NOMO-1 treated with DMSO at 0.1 percent for 48 hours (cell line): Measurements from ENCODE around the gene C6orf15.
A peak's percentile ranks its signal among the peaks of the same experiment; 100 is the strongest.
"Not testable (repeated sequence)": the region's sequence is repeated elsewhere in the genome, so short reads cannot be mapped to it uniquely, and the experiment has no call there.

Source experiments
- DNase-seq: peaks from one replicate; lab custom pipeline; 2025; ENCODE audit not compliant: unreplicated experiment; lab: John Stamatoyannopoulos, UW

Gene C6orf15

GRCh38 chr6:31070711-31071197, 41.6 kb downstream of the C6orf15 start:
- DNase-seq: no peak

DNA sequence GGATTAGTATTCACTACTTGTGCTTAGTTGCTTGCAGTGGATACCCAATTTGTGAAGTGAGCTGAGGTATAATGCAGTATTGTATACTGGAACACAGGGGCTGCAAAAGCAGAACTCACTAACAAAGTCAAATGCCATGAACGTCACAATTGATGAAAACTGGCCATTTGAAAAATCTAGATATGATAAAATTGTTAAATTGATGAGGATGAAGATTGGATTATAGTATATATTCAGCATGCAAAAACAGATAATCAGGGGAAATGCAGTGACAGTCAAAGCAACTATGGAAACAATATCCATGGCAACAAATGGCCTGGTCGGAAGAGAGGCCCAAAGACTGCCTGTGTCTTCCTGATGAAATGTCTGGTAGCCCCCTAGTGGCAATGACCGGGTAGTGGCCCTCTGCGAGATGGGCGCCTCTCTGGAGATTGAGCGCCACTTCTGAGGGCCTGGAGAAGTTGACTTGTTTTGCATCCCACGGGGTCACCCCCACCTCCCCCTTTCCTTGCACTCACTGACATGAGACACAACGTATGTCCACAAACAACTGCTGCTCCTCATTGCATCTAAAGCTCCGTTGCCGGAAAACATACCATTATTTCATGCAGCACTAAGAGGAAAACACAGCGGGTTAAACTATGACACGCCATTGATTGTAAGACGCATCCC, 43.6 kb downstream of the C6orf15 start:
- peak; percentile 74 for DNase-seq

DNA sequence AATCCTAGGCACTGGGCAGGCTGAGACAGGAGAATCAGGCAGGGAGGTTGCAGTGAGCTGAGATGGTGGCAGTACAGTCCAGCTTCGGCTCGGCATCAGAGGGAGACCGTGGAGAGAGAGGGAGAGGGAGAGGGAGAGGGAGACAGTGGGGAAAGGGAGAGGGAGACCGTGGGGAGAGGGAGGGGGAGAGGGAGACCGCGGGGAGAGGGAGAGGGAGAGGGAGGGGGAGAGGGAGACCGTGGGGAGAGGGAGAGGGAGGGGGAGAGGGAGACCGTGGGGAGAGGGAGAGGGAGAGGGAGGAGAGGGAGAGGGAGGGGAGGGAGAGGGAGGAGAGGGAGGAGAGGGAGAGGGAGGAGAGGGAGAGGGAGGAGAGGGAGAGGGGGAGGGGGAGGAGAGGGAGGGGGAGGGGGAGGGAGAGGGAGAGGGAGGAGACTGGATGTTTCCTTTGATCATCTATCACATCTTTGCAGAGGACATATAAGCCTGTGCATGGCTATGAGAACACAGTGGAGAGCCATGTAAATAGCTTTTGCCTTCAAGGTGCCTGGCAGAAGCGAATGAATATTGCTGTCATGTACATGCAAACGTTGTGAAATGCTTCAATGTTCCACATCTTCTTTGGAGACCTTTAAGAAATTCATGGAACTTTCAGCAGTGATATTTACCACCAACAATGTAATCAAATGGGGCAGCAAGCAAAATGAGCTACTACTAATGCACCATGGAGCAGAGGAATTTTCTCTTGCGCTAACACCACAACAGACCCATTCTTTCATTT, 44.3 kb downstream of the C6orf15 start:
- DNase-seq: not testable (repeated sequence)

GRCh38 chr6:31067028-31067427, 45.3 kb downstream of the C6orf15 start:
- not testable (repeated sequence) for DNase-seq

DNA sequence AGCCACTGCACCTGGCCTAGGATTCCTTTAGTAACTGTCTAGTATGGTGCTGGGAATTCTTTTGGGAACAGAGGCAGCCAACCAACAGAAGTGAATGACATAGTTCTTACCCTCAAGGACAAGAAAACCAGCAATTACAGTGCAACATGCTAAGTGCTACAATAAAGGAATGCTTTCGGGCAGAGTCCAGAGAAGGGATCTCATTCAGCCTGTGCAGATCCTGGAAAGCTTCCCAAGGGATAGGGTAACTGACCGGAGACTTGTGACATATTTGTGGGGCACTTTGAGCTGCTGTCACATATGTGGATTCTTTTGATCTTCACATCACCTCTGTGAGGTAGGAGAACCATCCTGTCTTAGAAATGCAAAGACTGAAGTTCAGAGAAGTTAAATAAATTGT, 46.8 kb downstream of the C6orf15 start:
- DNase-seq: no peak

DNA sequence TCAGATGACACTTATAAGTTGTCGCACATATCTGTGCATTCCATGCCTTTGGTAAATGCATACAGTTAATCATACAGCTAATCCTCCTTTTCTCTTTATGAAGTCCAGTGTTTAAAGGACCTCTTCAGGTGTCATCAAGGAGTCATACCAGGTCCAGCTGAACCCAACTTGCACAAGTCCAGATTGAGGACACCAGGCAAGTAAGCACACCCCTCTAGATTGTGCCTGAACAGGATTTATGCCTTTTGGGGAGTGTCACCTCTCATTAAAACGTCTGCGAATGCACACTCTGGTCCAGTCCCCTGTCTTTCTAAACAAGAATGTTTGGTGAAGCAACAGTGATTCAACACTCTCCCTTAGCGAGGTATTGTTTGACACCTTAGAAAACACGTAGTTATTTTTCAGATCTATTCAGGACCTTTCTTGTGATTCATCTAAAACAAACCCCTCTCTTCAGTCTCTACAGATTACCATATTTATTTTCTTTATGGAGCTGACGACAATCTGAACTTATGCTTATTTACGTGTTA, 48.4 kb downstream of the C6orf15 start:
- DNase-seq: no peak
